HUDEP-2 (cell line): Measurements from ENCODE around the gene PIGC.

Experiments used
- DNase-seq, 76 experiments: peaks; one replicate each; lab custom pipeline; 2025; ENCODE audit not compliant: unreplicated experiment in 76 of 76; lab: John Stamatoyannopoulos, UW

PIGC gene

GRCh38 chr1:172431721-172432192 lies 12.1 kb downstream of the PIGC start:
- no peak for DNase-seq

GRCh38 chr1:172431204-172431603 lies 12.7 kb downstream of the PIGC start:
- DNase-seq, result no peak

GRCh38 chr1:172430128-172430454 lies 13.8 kb downstream of the PIGC start:
- no peak for DNase-seq

GRCh38 chr1:172429331-172430127 lies 14.3 kb downstream of the PIGC start:
- DNase-seq, result peak in 44 of 76 experiments; percentile 6 to 70 (median 37)

- DNase-seq, result no peak
Measured at GRCh38 chr1:172427191-172427590, 16.7 kb downstream of the PIGC start.

GRCh38 chr1:172425339-172425738 lies 18.5 kb downstream of the PIGC start:
- DNase-seq, result peak in 63 of 76 experiments; percentile 4 to 80 (median 44)

- no peak for DNase-seq
Measured at GRCh38 chr1:172423336-172423735, 20.5 kb downstream of the PIGC start.

GRCh38 chr1:172421974-172422604 lies 21.8 kb downstream of the PIGC start:
- peak in 2 of 76 experiments; percentile 1 to 21 for DNase-seq

GRCh38 chr1:172420385-172420784 lies 23.5 kb downstream of the PIGC start, which contains the start of gene C1orf105:
TSS of gene C1orf105 (plus strand) at chr1:172420685. CDS start at chr1:172420886, 201 bp downstream.
- no peak for DNase-seq

- DNase-seq, result no peak
Measured at GRCh38 chr1:172417557-172417956, 26.3 kb downstream of the PIGC start.

GRCh38 chr1:172416496-172417035 lies 27.3 kb downstream of the PIGC start:
- DNase-seq, result no peak

- no peak for DNase-seq
Measured at GRCh38 chr1:172414331-172414730, 29.5 kb downstream of the PIGC start.

GRCh38 chr1:172411791-172412338 lies 32.0 kb downstream of the PIGC start:
- no peak for DNase-seq

GRCh38 chr1:172410027-172410426 lies 33.8 kb downstream of the PIGC start:
- DNase-seq, result no peak

GRCh38 chr1:172408958-172409357 lies 34.9 kb downstream of the PIGC start:
- DNase-seq, result no peak

GRCh38 chr1:172406968-172407367 lies 36.9 kb downstream of the PIGC start:
- DNase-seq, result no peak

GRCh38 chr1:172405912-172406311 lies 38.0 kb downstream of the PIGC start:
- no peak for DNase-seq

GRCh38 chr1:172404121-172404520 lies 39.7 kb downstream of the PIGC start:
- DNase-seq, result no peak

GRCh38 chr1:172402878-172403569 lies 40.8 kb downstream of the PIGC start:
- DNase-seq, result peak in 1 of 76 experiments; percentile 7

GRCh38 chr1:172401892-172402291 lies 42.0 kb downstream of the PIGC start:
- peak in 59 of 76 experiments; percentile 2 to 78 (median 31) for DNase-seq

GRCh38 chr1:172401477-172401876 lies 42.4 kb downstream of the PIGC start:
- no peak for DNase-seq
